ENCODE results near the gene CUEDC1. TPM values are rescaled to one million over a fixed set of nuclear protein-coding genes. Genes with fewer than 3 reads are reported as not detected.

The CUEDC1 gene
- total and polyA plus RNA-seq, 2 donors (not counting 1 experiment from before 2014, with no cell fraction given) = 0.57 TPM; not detected in 1

GRCh38 chr17:57948169-57948554 is 7.0 kb downstream of the CUEDC1 start:
- Histone ChIP-seq H3K27me3 (replicated peaks in 1 of 4; ENCODE audit: control extremely low read depth in 1 of 4, control insufficient read depth in 3 of 4, insufficient read depth in 4 of 4, low read length in 3 of 4) (peaks cover 0 to 49% (median 23%) of the 10 kb centered on the region in 4 experiments), H3K4me1 (ENCODE audit: control insufficient read depth in 2 of 2, insufficient read depth in 2 of 2, low read length in 2 of 2) (peaks cover 30 to 51% of the 10 kb centered on the region in 2 donors), H4K20me1 (ENCODE audit: control insufficient read depth, insufficient read depth, low read length, poor library complexity, severe bottlenecking) (no peaks in the 10 kb centered on the region), H3K27ac (ENCODE audit: low read length in 2 of 2) (no peak overlapping the region), H3K9ac (ENCODE audit: low read length) (no peak overlapping the region), H2AFZ (ENCODE audit: insufficient read depth, low read depth, low read length, poor library complexity, severe bottlenecking) (no peak overlapping the region), H3K36me3 (replicated peaks in 1 of 2; ENCODE audit: control extremely low read depth in 1 of 2, control insufficient read depth in 1 of 2, extremely low read depth in 1 of 2, insufficient read depth in 2 of 2, low read length in 1 of 2) (no peaks in the 10 kb centered on the region), H3K79me2 (ENCODE audit: control insufficient read depth, insufficient read depth, low read length) (no peaks in the 10 kb centered on the region), H3K4me3 (ENCODE audit: control extremely low read depth in 1 of 5, extremely low read depth in 1 of 5, insufficient read depth in 1 of 5, low read depth in 2 of 5, low read length in 4 of 5) (no peak overlapping the region), H3K9me3 (ENCODE audit: control extremely low read depth in 1 of 3, control insufficient read depth in 2 of 3, insufficient read depth in 1 of 3, low read length in 2 of 3) (peaks cover 0 to 4% (median 0%) of the 10 kb centered on the region in 3 donors), H3K4me2 (replicated peaks; ENCODE audit: low read depth, low read length, poor library complexity, severe bottlenecking) (no peak overlapping the region)
- no peak for DNase-seq
- Mint-ChIP-seq H3K27ac (no peak overlapping the region), H3K27me3 (peaks cover 60% of the 10 kb centered on the region), H3K4me3 (peak overlapping the region; percentile 1), H3K9me3 (ENCODE audit: insufficient read depth) (no peaks in the 10 kb centered on the region), H3K4me1 (peaks cover 45% of the 10 kb centered on the region)
- 92% methylated on average over 5 of the region's 5 CpGs for WGBS (ENCODE audit: insufficient coverage)
- intact Hi-C loops (cut with micrococcal nuclease) = loop anchor here (5.0 kb wide), 1 partner anchor 81 kb away; no protein-coding TSS in a partner anchor
- ChIA-PET POLR2A (interaction anchor here (1.3 kb wide), 1 partner anchor 9 kb away, joined by 3 read pairs; no protein-coding TSS in a partner anchor), CTCF (interaction anchor here (0.7 to 6.1 kb wide), 5 partner anchors 27 to 89 kb away, joined by 3 to 31 read pairs (median 5); no protein-coding TSS in a partner anchor)
- no peak for TF ChIP-seq EZH2 (IDR thresholded peaks at IDR 0.05; ENCODE audit: borderline replicate concordance, insufficient read depth, low read depth, low read length, poor library complexity, severe bottlenecking)
- TF ChIP-seq, protein P1, sequence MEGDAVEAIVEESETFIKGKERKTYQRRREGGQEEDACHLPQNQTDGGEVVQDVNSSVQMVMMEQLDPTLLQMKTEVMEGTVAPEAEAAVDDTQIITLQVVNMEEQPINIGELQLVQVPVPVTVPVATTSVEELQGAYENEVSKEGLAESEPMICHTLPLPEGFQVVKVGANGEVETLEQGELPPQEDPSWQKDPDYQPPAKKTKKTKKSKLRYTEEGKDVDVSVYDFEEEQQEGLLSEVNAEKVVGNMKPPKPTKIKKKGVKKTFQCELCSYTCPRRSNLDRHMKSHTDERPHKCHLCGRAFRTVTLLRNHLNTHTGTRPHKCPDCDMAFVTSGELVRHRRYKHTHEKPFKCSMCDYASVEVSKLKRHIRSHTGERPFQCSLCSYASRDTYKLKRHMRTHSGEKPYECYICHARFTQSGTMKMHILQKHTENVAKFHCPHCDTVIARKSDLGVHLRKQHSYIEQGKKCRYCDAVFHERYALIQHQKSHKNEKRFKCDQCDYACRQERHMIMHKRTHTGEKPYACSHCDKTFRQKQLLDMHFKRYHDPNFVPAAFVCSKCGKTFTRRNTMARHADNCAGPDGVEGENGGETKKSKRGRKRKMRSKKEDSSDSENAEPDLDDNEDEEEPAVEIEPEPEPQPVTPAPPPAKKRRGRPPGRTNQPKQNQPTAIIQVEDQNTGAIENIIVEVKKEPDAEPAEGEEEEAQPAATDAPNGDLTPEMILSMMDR (IDR thresholded peaks at IDR 0.05) = no peak
- no peak for ATAC-seq (ENCODE audit: low read depth)

DNA sequence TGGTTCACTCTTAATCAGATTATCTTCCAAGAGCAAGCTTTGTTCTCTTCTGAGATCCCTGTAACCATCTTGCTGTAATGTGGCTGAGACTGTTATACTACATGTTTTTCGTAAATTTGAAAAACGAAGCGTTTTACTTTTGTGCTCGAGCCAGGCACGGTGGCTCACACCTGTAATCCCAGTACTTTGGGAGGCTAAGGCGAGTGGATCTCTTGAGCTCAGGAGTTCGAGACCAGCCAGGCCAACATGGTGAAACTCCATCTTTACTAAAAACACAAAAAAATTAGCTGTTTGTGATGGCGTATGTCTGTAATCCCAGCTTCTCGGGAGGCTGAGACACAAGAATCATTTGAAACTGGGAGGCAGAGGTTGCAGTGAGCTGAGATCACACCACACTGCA is 7.8 kb downstream of the CUEDC1 start:
- peaks cover 30 to 55% of the 10 kb centered on the region in 2 donors for H3K4me1 ChIP-seq (ENCODE audit: control insufficient read depth in 2 of 2, insufficient read depth in 2 of 2, low read length in 2 of 2)
- H2AFZ ChIP-seq (ENCODE audit: insufficient read depth, low read depth, low read length, poor library complexity, severe bottlenecking) = no peak overlapping the region
- Mint-ChIP-seq H3K27ac (no peak overlapping the region), H3K27me3 (peaks cover 54% of the 10 kb centered on the region), H3K4me3 (peak overlapping the region; percentile 96), H3K4me1 (peaks cover 49% of the 10 kb centered on the region), H3K9me3 (ENCODE audit: insufficient read depth) (no peaks in the 10 kb centered on the region)
- ATAC-seq (ENCODE audit: low read depth) (no peak), DNase-seq (no peak)
- POLR2A ChIA-PET = interaction anchor here (0.8 kb wide), 1 partner anchor 9 kb away, joined by 3 read pairs; no protein-coding TSS in a partner anchor
- no peak overlapping the region for H3K27ac ChIP-seq (ENCODE audit: low read length in 2 of 2)
- H3K79me2 ChIP-seq (ENCODE audit: control insufficient read depth, insufficient read depth, low read length) = no peaks in the 10 kb centered on the region
- TF ChIP-seq, protein P1 (IDR thresholded peaks at IDR 0.05) = no peak
- TF ChIP-seq EZH2 (IDR thresholded peaks at IDR 0.05; ENCODE audit: borderline replicate concordance, insufficient read depth, low read depth, low read length, poor library complexity, severe bottlenecking) = no peak
- CTCF ChIA-PET = interaction anchor here (0.7 to 2.1 kb wide), 11 partner anchors 8 to 97 kb away, joined by 3 to 15 read pairs (median 4); partner anchors contain the start of gene CUEDC1
- peaks cover 0 to 45% (median 18%) of the 10 kb centered on the region in 4 experiments for H3K27me3 ChIP-seq (replicated peaks in 1 of 4; ENCODE audit: control extremely low read depth in 1 of 4, control insufficient read depth in 3 of 4, insufficient read depth in 4 of 4, low read length in 3 of 4)
- H3K4me2 ChIP-seq (replicated peaks; ENCODE audit: low read depth, low read length, poor library complexity, severe bottlenecking) = peak overlapping the region; percentile 81
- WGBS (ENCODE audit: insufficient coverage) = 80% methylated on average over 6 of the region's 9 CpGs
- no peaks in the 10 kb centered on the region for H3K9me3 ChIP-seq (ENCODE audit: control extremely low read depth in 1 of 3, control insufficient read depth in 2 of 3, insufficient read depth in 1 of 3, low read length in 2 of 3)
- no peaks in the 10 kb centered on the region for H4K20me1 ChIP-seq (ENCODE audit: control insufficient read depth, insufficient read depth, low read length, poor library complexity, severe bottlenecking)
- peak overlapping the region; percentile 28 to 57 (median 50) for H3K4me3 ChIP-seq (ENCODE audit: control extremely low read depth in 1 of 5, extremely low read depth in 1 of 5, insufficient read depth in 1 of 5, low read depth in 2 of 5, low read length in 4 of 5)
- H3K36me3 ChIP-seq (replicated peaks in 1 of 2; ENCODE audit: control extremely low read depth in 1 of 2, control insufficient read depth in 1 of 2, extremely low read depth in 1 of 2, insufficient read depth in 2 of 2, low read length in 1 of 2) = no peaks in the 10 kb centered on the region
- intact Hi-C loops (cut with micrococcal nuclease) = loop anchor here (5.0 kb wide), 1 partner anchor 80 kb away; no protein-coding TSS in a partner anchor
- H3K9ac ChIP-seq (ENCODE audit: low read length) = peak overlapping the region; percentile 51

Measured in B cell (primary cell).